Pancreas (tissue), 10 donors: ENCODE measurements around the gene GPRC5A. TPM values are rescaled to one million over a fixed set of nuclear protein-coding genes. Genes with fewer than 3 reads are reported as not detected.

Experiments
- ATAC-seq, 4 donors: fragments of 200-7000 bp; cut with Tn5 transposase; one replicate each; pipeline versions ENCODE4 v1.8.0 to v1.9.1; 2020; ENCODE audit warnings: mild to moderate bottlenecking in 4 of 4, moderate library complexity in 4 of 4
- DNase-seq, 6 donors: peaks; one replicate each; pipeline ENCODE4 v3.0.0-alpha.2; 2020
- FAIRE-seq: peaks from 2 replicates; lab custom pipeline; 2012; peaks lifted over from hg19 to GRCh38; lab: Jason Lieb, UNC
- H3K27ac ChIP-seq, 4 donors: fragments of 200-600 bp; sonication (generic); 1 replicate in 3 of 4; 2 replicates in 1 of 4; pipeline versions ENCODE4 v1.5.0 to v1.8.0; 2020
- H3K27me3 ChIP-seq, 4 donors: fragments of 200-600 bp; one replicate each; pipeline ENCODE4 v1.8.0; 2021
- H3K36me3 ChIP-seq, 3 donors: fragments of 200-600 bp; sonication (generic) in 1 of 3; one replicate each; pipeline versions ENCODE4 v1.5.0 to v1.8.0; 2020 to 2021
- H3K4me1 ChIP-seq, 3 donors: fragments of 200-600 bp; one replicate each; pipeline ENCODE4 v1.8.0; 2021
- H3K4me3 ChIP-seq, 4 donors: fragments of 200-600 bp; sonication (generic) in 2 of 4; one replicate each; pipeline versions ENCODE4 v1.5.0 to v1.8.0; 2020 to 2021
- H3K9me3 ChIP-seq, 4 donors: fragments of 200-600 bp; one replicate each; pipeline ENCODE4 v1.8.0; 2021
- WGBS, 2 donors: extraction: QIAGEN DNeasy Blood & Tissue Kit; methylation state at CpG; one replicate each; pipeline ENCODE4 v1.1.7; 2013; 5-methylcytosine and 5-hydroxymethylcytosine counted together
- intact Hi-C, 3 donors: fragments of 100-400 bp; cut with DNase I; formaldehyde crosslinking; loops; one replicate each; pipeline versions ENCODE4 v1.11.1 to v1.14.2; 2022
- polyA plus RNA-seq, 2 donors: library from polyadenylated mRNA; stranded (reverse); fragments of 200-250 nt; gene quantifications; one replicate each; pipeline ENCODE4 v1.2.3, GENCODE V29; 2013
- total RNA-seq, 6 donors: library from RNA; stranded (reverse); fragmentation: NEBNext Ultra II Directional in 4 of 6; extraction: Animal tissue kit (Norgen Biotek cat#: 25700) in 4 of 6; gene quantifications; one replicate each; pipeline versions ENCODE4 v1.2.1 to v1.2.4, GENCODE V29; 2021 to 2023
- TF ChIP-seq, protein P1 (sequence below), 4 donors: fragments of 200-600 bp; sonication (generic) in 3 of 4; IDR thresholded peaks; one replicate each; pipeline versions ENCODE4 v1.5.0 to v1.8.0; 2021; ENCODE audit warnings: antibody characterized with exemption in 4 of 4
- donor health status: healthy with polysubstance abuse.
- donor health status: DM: no; HTN: no; CAD: no; lungs with moderate emphysema.
- donor health status: DM: no; HTN: no; CAD: no.
- donor health status: control.
- donor health status: control.
- donor health status: Bipolar disorder and iron deficiency.
- donor health status: DM: yes; HTN: yes; CAD: no.
- donor health status: DM: no; HTN: no; CAD: no.
- donor health status: DM: no; HTN: no; CAD: no.
- donor health status: DM: yes; HTN: yes; CAD: no.

The GPRC5A gene
- total and polyA plus RNA-seq, 8 donors: 0.96 to 11.0 (median 2.5) TPM

DNA sequence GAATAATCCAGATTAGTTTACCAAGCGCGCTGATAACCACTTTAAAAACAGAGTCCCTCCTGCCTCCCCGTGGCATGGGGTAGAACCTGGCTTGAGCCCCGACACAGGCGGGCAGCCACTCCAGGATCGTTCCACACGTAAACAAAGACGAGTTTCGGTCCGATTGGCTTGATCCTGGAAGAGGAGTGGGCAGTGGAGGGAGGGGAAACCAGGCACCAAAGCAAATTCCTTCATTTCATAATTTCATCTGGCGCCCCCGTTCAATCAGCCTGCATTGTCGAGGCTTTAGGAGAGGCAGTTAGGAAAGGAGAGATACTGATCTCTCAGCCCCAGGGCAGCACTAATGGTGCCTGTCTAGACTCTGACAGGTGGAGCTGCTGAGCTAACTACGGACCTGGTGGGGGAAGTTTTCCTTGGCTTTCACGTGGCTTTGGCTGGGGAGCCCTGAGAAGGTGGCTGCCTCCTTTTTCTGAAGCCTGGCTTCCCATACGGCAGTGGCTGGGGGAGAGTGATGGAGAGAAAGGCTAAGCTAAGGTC is 751 bp upstream of the GPRC5A start:
- 5 to 6% methylated on average over 16 of the region's 16 CpGs for WGBS, 2 donors
- DNase-seq (peak in 5 of 6 donors; percentile 50 to 75 (median 64)), ATAC-seq (peak; percentile 72 to 83 (median 80)), FAIRE-seq (no peak)
- no peaks in the 10 kb centered on the region for H3K27me3 ChIP-seq
- peaks cover 0 to 4% (median 0%) of the 10 kb centered on the region in 3 donors for H3K4me1 ChIP-seq
- H3K9me3 ChIP-seq: no peaks in the 10 kb centered on the region
- intact Hi-C loops: no loop called here
- no peaks in the 10 kb centered on the region for H3K36me3 ChIP-seq
- peak overlapping the region; percentile 59 to 92 (median 83) for H3K27ac ChIP-seq
- peak overlapping the region; percentile 21 to 64 (median 40) for H3K4me3 ChIP-seq
- TF ChIP-seq, protein P1, sequence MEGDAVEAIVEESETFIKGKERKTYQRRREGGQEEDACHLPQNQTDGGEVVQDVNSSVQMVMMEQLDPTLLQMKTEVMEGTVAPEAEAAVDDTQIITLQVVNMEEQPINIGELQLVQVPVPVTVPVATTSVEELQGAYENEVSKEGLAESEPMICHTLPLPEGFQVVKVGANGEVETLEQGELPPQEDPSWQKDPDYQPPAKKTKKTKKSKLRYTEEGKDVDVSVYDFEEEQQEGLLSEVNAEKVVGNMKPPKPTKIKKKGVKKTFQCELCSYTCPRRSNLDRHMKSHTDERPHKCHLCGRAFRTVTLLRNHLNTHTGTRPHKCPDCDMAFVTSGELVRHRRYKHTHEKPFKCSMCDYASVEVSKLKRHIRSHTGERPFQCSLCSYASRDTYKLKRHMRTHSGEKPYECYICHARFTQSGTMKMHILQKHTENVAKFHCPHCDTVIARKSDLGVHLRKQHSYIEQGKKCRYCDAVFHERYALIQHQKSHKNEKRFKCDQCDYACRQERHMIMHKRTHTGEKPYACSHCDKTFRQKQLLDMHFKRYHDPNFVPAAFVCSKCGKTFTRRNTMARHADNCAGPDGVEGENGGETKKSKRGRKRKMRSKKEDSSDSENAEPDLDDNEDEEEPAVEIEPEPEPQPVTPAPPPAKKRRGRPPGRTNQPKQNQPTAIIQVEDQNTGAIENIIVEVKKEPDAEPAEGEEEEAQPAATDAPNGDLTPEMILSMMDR (IDR thresholded peaks at IDR 0.05): no peak

DNA sequence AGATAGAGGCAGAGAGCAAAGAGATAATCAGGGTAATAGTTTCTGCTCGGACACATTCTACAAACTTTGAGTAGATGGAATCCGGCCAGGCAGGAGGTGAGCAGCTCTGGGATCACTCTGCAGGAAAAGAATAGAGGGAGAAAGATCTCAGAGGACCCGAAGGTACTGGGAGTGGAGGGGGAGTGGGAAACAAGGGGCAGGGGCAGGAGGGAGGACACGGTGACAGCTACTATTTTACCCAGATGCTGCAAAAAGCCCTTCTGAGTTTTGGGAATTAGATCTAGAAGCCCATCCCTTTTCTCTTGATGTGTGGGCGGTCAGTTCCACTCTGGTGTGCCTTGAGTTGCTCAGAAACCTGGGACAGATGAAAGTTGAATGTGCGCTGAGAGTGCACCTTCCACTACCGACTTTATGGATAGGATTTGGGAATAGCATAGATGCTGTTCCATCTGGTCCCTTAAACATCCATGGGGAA is 556 bp downstream of the GPRC5A start:
- peaks cover 0 to 4% (median 0%) of the 10 kb centered on the region in 3 donors for H3K4me1 ChIP-seq
- no peak for DNase-seq
- peak in 1 of 4 donors; percentile 3 for ATAC-seq
- intact Hi-C loops: no loop called here
- no peaks in the 10 kb centered on the region for H3K9me3 ChIP-seq
- peak overlapping the region in 2 of 4 donors; percentile 59 to 87 for H3K27ac ChIP-seq
- TF ChIP-seq, protein P1 (IDR thresholded peaks at IDR 0.05): no peak
- H3K27me3 ChIP-seq: no peaks in the 10 kb centered on the region
- peak overlapping the region in 2 of 4 donors; percentile 51 to 64 for H3K4me3 ChIP-seq
- H3K36me3 ChIP-seq: no peaks in the 10 kb centered on the region
- WGBS, 2 donors: 35 to 48% methylated on average over 7 of the region's 7 CpGs
- no peak for FAIRE-seq

DNA sequence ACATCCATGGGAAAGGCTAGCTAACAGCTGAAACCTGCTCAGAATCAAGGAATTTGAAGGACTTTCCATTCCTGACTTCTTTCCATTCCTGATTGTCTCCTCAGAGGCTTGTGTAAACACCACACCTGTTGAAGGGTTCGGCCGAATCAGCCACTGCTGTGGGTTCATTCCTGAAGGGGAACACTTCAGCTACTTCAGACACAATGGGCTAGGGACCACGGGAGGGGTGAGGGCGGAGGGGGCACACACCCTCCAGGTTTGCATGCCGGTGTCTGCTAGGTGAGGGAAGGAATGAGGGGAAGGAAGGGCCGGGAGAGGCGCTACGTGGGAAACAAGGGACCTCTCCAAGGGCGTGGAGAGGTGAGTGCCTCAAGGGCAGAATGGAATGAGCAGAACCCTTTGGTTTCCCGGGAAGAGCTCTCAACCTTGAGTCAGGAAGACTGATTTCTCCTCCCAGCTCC is 1.3 kb downstream of the GPRC5A start:
- peaks cover 0 to 4% (median 0%) of the 10 kb centered on the region in 3 donors for H3K4me1 ChIP-seq
- H3K9me3 ChIP-seq: no peaks in the 10 kb centered on the region
- intact Hi-C loops: no loop called here
- TF ChIP-seq, protein P1 (IDR thresholded peaks at IDR 0.05): no peak
- no peaks in the 10 kb centered on the region for H3K27me3 ChIP-seq
- WGBS, 2 donors: 49 to 60% methylated on average over 10 of the region's 10 CpGs
- DNase-seq (no peak), FAIRE-seq (no peak), ATAC-seq (no peak)
- H3K36me3 ChIP-seq: no peaks in the 10 kb centered on the region
- no peak overlapping the region for H3K4me3 ChIP-seq
- no peak overlapping the region for H3K27ac ChIP-seq

DNA sequence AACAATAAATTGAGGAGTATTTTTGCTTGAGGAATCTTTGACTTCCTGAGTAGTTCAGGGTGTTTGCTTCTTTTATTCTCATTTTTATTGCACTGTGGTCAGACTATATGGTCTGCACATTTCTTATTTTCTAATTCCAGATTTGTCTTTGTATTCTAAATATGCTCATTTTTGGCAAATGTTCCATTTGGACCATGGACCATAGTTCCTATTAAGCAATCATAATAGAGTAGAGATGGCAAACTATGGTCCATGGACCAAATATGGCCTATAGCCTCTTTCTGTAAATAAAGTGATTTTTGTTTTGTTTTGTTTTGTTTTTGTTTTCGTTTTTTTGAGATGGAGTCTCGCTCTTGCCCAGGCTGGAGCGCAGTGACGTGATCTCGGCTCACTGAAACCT is 2.1 kb downstream of the GPRC5A start:
- Histone ChIP-seq H3K27me3 (no peaks in the 10 kb centered on the region), H3K4me1 (peaks cover 0 to 4% (median 0%) of the 10 kb centered on the region in 3 donors), H3K36me3 (no peaks in the 10 kb centered on the region), H3K9me3 (no peaks in the 10 kb centered on the region), H3K27ac (no peak overlapping the region), H3K4me3 (no peak overlapping the region)
- FAIRE-seq: no peak
- ATAC-seq: no peak
- WGBS, 2 donors: 91 to 95% methylated on average over 5 of the region's 5 CpGs
- intact Hi-C loops: no loop called here
- TF ChIP-seq, protein P1 (IDR thresholded peaks at IDR 0.05): no peak
- DNase-seq: no peak

DNA sequence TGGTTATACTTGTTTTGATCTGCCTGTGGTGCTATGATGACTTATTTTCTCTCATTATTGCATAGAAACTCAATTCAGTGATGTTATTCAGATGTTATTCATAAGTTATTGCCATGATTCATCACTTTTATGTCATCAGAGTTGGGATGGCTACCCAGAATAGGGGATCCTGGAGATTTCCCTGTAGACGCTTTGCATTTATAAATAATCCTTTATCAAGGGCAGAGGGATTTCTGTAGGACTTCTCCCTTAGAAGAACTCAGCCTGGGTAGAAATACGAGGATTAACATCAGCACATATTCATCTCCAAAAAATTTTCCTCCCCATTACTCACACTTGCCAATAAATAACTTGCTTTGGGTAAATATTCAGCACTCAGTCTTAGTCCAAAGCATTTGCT is 4.9 kb downstream of the GPRC5A start:
- Histone ChIP-seq H3K27me3 (no peaks in the 10 kb centered on the region), H3K4me1 (peaks cover 0 to 4% (median 0%) of the 10 kb centered on the region in 3 donors), H3K27ac (no peak overlapping the region), H3K9me3 (no peaks in the 10 kb centered on the region), H3K36me3 (no peaks in the 10 kb centered on the region), H3K4me3 (no peak overlapping the region)
- ATAC-seq (no peak), FAIRE-seq (no peak), DNase-seq (no peak)
- 72% methylated on average over 2 of the region's 2 CpGs for WGBS, 2 donors
- intact Hi-C loops: no loop called here
- TF ChIP-seq, protein P1 (IDR thresholded peaks at IDR 0.05): no peak
